Activated CD8-positive, alpha-beta memory T cell treated with anti-CD3 and anti-CD28 coated beads for 36 hours (primary cell): ENCODE results near the gene SLC43A3. TPM values are rescaled to one million over a fixed set of nuclear protein-coding genes. Genes with fewer than 3 reads are reported as not detected.

ENCODE experiments used
- CTCF ChIA-PET: fragments of 350-600 bp; sonication (Branson Sonifier 250); formaldehyde crosslinking; loops from one replicate; lab custom pipeline; 2021; ENCODE audit warnings: antibody characterized with exemption; lab: Charles Lee
- POLR2A ChIA-PET: fragments of 350-600 bp; sonication (Branson Sonifier 250); formaldehyde crosslinking; loops from one replicate; lab custom pipeline; 2021; ENCODE audit warnings: antibody characterized with exemption; lab: Charles Lee
- total RNA-seq, 2 experiments: library from RNA; stranded (reverse); gene quantifications; one replicate each; pipeline ENCODE4 v1.2.3, GENCODE V29; 2021

SLC43A3 gene
- total RNA-seq, 2 experiments from 2014 or later, result 444 to 465 TPM

DNA sequence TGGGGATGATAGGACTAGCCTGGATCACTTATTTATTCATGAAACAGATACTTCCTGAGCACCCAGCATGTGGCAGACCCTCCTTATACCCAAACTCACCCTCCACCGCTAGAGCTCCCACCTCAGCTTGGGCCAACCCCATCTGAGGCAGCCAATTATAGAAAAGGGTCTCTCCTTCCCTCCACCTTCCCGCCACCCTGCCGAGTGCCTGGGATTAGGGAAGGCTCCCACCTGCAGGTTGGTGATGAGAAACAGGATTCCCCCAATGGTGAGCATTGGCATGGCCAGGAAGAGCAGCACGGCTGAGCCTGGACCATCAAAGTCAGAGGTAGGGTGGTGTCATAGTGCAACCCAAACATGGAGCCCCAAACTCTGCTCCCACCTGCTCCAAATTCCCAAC lies 5.9 kb downstream of the SLC43A3 start:
- ChIA-PET POLR2A (interaction anchor here (1.0 kb wide), 2 partner anchors 11 to 109 kb away, joined by 3 read pairs; partner anchors contain the start of gene TIMM10), CTCF (interaction anchor here (1.6 kb wide), 1 partner anchor 37 kb away, joined by 5 read pairs; no protein-coding TSS in a partner anchor)

GRCh38 chr11:57419146-57419545 lies 7.8 kb downstream of the SLC43A3 start:
- ChIA-PET POLR2A (interaction anchor here (1.4 to 3.1 kb wide), 2 partner anchors 12 to 14 kb away, joined by 3 to 15 read pairs; no protein-coding TSS in a partner anchor), CTCF (interaction anchor here (0.9 to 1.4 kb wide), 3 partner anchors 9 to 13 kb away, joined by 3 to 5 read pairs (median 3); no protein-coding TSS in a partner anchor)

DNA sequence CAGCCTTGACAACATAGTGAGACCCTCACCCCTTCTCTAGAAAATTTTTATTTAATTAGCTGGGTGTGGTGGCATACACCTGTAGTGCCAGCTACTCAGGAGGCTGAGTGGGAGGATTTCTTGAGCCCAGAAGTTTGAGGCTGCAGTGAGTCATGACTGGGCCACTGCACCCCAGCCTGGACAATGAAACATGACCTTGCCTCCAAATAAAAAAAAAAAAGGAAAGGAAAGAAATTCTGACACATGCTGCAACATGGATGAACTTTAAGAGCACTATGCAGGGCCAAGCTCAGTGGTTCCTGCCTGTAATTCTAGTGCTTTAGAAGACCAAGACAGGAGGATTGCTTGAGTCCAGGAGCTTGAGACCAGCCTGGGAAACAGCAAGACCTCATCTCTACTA lies 8.8 kb downstream of the SLC43A3 start:
- POLR2A ChIA-PET, result interaction anchor here (1.2 to 3.1 kb wide), 2 partner anchors 9 to 11 kb away, joined by 4 to 15 read pairs; no protein-coding TSS in a partner anchor
- CTCF ChIA-PET, result interaction anchor here (0.7 to 1.4 kb wide), 2 partner anchors 10 to 24 kb away, joined by 3 to 4 read pairs; no protein-coding TSS in a partner anchor

GRCh38 chr11:57417056-57417455 lies 9.9 kb downstream of the SLC43A3 start:
- POLR2A ChIA-PET, result interaction anchor here (1.4 kb wide), 1 partner anchor 10 kb away, joined by 7 read pairs; no protein-coding TSS in a partner anchor
- CTCF ChIA-PET, result interaction anchor here (1.4 kb wide), 1 partner anchor 9 kb away, joined by 4 read pairs; no protein-coding TSS in a partner anchor

GRCh38 chr11:57416436-57416835 lies 10.5 kb downstream of the SLC43A3 start:
- ChIA-PET CTCF (no interaction called here), POLR2A (interaction anchor here (1.4 kb wide), 1 partner anchor 10 kb away, joined by 7 read pairs; no protein-coding TSS in a partner anchor)

- CTCF ChIA-PET, result no interaction called here
- POLR2A ChIA-PET, result no interaction called here
Measured at GRCh38 chr11:57414612-57415212, 12.2 kb downstream of the SLC43A3 start.

DNA sequence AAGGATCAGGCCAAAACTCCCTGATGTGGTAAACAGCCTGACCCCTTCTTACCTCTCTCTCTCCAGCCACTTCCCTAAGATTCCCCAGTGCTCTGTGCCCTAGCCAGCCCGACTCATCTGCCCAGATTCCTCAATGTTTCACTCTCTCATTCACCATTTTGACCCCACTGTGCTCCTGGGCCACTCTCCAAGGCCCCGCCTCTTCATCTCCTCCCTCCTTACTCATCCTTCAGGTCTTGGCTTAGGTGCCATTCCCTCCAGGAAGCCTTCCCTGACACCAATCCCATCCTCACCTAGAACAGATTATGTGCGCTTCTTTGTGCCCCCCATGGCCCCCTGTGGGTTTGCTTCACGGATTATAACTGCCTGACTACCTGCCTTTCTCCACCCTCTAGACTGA lies 13.2 kb downstream of the SLC43A3 start:
- ChIA-PET CTCF (interaction anchor here (0.7 kb wide), 1 partner anchor 20 kb away, joined by 4 read pairs; no protein-coding TSS in a partner anchor), POLR2A (no interaction called here)

DNA sequence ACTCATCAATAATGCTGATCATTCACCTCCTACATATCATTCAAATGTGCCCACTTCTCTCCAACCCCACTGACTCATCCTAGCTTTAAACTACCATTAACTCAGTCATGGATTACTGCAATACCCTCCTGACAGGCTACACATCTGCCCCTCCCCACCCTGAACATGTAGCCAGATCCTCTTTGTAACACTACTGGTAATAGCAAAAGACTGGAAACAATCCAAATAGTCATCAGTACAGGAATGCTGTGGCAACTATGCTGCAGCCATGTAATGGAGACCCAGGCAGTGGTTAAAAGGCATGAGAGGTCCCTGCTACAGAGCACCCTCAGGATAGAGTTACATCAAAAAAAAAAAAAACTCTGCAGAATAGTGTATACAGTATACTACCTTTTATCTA lies 16.6 kb downstream of the SLC43A3 start:
- CTCF ChIA-PET, result interaction anchor here (0.5 to 1.1 kb wide), 2 partner anchors 9 to 117 kb away, joined by 3 read pairs; no protein-coding TSS in a partner anchor

DNA sequence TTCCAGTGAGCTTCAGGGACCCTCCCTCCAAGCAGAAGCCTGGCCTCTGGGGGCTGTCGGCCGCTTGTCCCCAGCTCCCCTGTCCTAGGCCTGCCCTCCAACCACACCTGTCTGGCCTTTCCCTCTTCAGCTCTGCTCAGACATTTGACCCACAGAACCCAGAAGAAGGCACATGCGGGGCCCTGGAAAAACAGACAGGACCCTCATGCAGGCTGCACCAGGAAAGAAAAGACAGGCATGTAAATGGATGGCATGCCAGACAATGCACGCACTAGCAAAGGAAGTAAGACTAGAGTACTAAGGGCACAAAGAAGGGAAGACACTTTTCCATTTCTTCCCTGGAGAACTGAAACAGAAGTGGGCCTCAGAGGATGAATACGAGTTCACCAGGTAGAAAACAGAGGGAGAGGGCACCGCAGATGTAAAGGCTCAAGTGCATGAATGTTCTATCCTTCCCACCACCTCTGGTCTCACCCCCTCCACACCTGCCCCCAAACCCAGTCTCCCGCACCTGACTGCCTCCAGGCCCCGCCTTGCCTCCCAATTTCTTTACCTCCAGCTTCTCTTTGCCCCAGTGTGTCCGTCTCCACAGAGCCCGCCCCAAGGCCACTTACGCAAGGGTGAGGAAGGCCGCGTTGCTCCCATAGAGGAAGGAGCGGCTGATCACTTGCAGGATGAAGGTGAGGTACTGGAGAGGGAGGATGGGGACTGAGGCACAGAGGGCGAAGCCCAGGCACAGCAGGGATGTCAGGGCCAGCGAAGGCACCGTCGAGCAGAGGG lies 17.4 kb downstream of the SLC43A3 start:
- POLR2A ChIA-PET, result interaction anchor here (1.1 to 1.5 kb wide), 2 partner anchors 8 to 11 kb away, joined by 3 to 4 read pairs; no protein-coding TSS in a partner anchor
- CTCF ChIA-PET, result interaction anchor here (0.5 to 1.5 kb wide), 3 partner anchors 8 to 117 kb away, joined by 3 to 4 read pairs (median 3); no protein-coding TSS in a partner anchor

More for the DNA sequence above, 16.6 kb downstream of the SLC43A3 start:
- POLR2A ChIA-PET, result interaction anchor here (1.5 kb wide), 1 partner anchor 10 kb away, joined by 3 read pairs; no protein-coding TSS in a partner anchor

GRCh38 chr11:57408771-57409170 lies 18.1 kb downstream of the SLC43A3 start:
- POLR2A ChIA-PET, result interaction anchor here (1.0 to 2.6 kb wide), 4 partner anchors 9 to 16 kb away, joined by 3 to 15 read pairs (median 6); no protein-coding TSS in a partner anchor
- CTCF ChIA-PET, result interaction anchor here (1.4 to 1.5 kb wide), 2 partner anchors 9 to 10 kb away, joined by 3 to 4 read pairs; no protein-coding TSS in a partner anchor

DNA sequence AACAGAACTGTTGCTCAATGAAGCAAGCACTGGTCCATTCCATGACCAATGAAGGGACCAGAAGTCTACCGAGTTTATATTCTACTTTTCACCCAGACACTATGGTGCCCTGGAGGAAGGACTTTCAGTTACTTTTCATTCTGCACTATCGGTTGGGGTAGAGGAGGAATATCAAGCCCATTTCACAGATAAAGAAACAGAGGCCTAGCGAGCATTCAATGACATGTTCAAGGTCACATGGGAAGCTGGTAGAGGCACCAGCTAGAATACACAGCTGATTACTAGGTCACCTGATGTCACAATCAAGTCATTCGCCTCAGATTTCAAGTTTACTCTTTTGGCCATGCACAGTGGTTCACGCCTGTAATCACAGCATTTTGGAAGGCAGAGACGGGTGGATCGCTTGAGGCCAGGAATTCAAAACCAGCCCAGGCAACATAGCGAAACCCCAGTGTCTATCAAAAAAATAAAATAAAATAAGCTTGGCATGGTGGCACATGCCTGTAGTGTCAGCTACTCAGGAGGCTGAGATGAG lies 18.9 kb downstream of the SLC43A3 start:
- POLR2A ChIA-PET, result interaction anchor here (1.0 to 2.6 kb wide), 3 partner anchors 9 to 17 kb away, joined by 3 to 15 read pairs (median 7); no protein-coding TSS in a partner anchor
- CTCF ChIA-PET, result interaction anchor here (1.4 to 1.5 kb wide), 2 partner anchors 10 to 11 kb away, joined by 3 to 4 read pairs; no protein-coding TSS in a partner anchor

DNA sequence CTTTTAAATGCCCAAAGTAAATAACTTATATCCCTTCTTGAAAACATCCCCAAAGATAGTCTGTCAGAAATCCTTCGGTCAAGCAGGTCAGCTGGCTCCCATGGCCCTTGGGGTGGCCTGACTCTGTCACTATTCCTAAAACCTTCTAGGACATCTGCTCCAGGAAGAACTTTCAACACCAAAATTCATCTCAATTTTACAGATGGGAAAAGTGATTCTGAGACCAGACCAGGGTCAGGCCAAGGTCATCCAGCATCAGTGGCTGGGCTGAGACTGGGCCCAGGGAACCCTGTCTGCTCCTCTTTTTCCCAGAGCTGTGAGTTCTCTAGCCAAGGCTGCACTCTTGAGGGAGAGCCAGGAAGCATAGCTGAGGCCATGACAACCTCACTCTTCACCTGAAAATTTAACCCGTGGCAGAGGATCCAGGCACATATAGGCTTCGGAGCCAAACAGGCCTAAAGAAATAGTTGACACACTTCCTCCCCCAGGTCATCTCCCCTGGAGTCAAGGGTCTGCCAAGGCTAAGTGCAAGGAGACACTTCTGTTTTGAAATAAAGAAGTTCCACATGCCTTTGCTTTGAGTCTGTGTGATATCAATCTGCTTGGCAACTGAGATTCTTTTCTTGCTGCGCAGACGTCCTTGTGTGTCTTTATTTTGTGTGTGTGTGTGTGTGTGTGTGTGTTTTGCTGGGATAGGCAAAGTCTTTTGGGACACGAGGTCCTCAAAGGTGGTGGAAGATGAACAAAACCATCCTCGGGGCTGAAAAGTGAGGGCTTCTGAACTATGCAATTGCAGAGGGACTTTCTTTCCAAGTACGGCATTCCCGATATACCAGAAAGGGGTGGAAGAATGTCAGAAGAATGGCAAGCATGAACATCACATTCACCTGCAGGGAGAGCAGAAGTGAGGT lies 19.7 kb downstream of the SLC43A3 start:
- CTCF ChIA-PET, result interaction anchor here (1.4 to 2.5 kb wide), 4 partner anchors 10 to 17 kb away, joined by 3 to 7 read pairs (median 4); no protein-coding TSS in a partner anchor
- POLR2A ChIA-PET, result interaction anchor here (1.2 to 2.8 kb wide), 5 partner anchors 8 to 18 kb away, joined by 3 to 21 read pairs (median 7); no protein-coding TSS in a partner anchor

DNA sequence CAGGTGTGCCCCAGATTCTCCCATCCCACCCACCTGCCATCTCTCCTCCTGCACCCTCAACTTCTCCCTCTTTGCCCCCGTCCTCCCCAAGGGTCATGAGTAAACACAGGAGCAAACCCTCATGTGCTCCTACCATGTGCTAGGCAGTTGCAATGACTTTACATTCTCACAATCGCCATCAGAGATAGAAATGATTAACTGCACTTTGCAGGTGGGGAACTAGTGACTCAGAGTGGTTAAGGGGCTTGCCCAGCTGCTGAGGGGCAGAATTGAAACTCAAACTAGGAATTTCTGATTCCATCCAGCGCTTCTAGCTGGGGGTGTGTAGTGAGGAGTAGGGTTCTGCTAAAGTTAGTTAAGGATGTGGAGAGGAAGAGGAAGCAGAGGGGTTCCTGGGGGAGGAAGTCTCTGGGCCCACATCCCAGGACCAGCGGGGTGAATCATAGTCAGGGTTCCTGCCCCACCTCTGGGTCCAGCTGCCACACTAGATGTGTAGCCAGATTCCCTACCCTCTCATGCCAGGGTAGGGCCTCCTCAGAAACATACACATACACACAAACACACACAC lies 20.5 kb downstream of the SLC43A3 start:
- ChIA-PET POLR2A (interaction anchor here (1.3 to 2.8 kb wide), 4 partner anchors 10 to 18 kb away, joined by 3 to 21 read pairs (median 11); no protein-coding TSS in a partner anchor), CTCF (interaction anchor here (1.1 to 2.5 kb wide), 3 partner anchors 14 to 28 kb away, joined by 3 to 7 read pairs (median 5); no protein-coding TSS in a partner anchor)

- ChIA-PET POLR2A (interaction anchor here (1.4 to 2.8 kb wide), 2 partner anchors 17 to 20 kb away, joined by 3 to 21 read pairs; no protein-coding TSS in a partner anchor), CTCF (interaction anchor here (1.1 to 2.5 kb wide), 3 partner anchors 15 to 29 kb away, joined by 3 to 7 read pairs (median 5); no protein-coding TSS in a partner anchor)
Measured at GRCh38 chr11:57405271-57405860, 21.6 kb downstream of the SLC43A3 start.

- ChIA-PET CTCF (no interaction called here), POLR2A (interaction anchor here (2.6 kb wide), 1 partner anchor 21 kb away, joined by 8 read pairs; no protein-coding TSS in a partner anchor)
Measured at GRCh38 chr11:57403802-57404147, 23.1 kb downstream of the SLC43A3 start.
